GM23338 (cell line): ENCODE data around the gene KCNJ6. TPM values are rescaled to one million over a fixed set of nuclear protein-coding genes. Genes with fewer than 3 reads are reported as not detected.

Experiments
- ATAC-seq: fragments of 200-7000 bp; cut with Tn5 transposase; 3 replicates; pipeline ENCODE4 v1.9.1; 2020
- DNase-seq: peaks from one replicate; pipeline ENCODE4 v3.0.0-alpha.2; 2015; ENCODE audit warnings: low spot score
- H2AFZ ChIP-seq: fragments of 200-600 bp; sonication (generic); 2 replicates; pipeline ENCODE4 v1.8.0; 2016; ENCODE audit warnings: antibody characterized with exemption, mild to moderate bottlenecking, moderate library complexity
- H3F3A ChIP-seq: fragments of 200-600 bp; sonication (generic); replicated peaks from 2 replicates; pipeline ENCODE4 v1.8.0; 2017; ENCODE audit warnings: antibody characterized with exemption, mixed run types, low read depth
- H3K27ac ChIP-seq: fragments of 200-600 bp; sonication (generic); 2 replicates; pipeline ENCODE4 v1.6.1; 2016; ENCODE audit warnings: low read depth
- H3K27me3 ChIP-seq: fragments of 200-600 bp; sonication (generic); 2 replicates; pipeline ENCODE4 v1.8.0; 2016; ENCODE audit warnings: mild to moderate bottlenecking, mixed run types, moderate library complexity; ENCODE audit not compliant: insufficient read depth
- H3K36me3 ChIP-seq: fragments of 200-600 bp; sonication (generic); 2 replicates; pipeline ENCODE4 v1.8.0; 2016; ENCODE audit warnings: mild to moderate bottlenecking; ENCODE audit not compliant: insufficient read depth
- H3K4me1 ChIP-seq: fragments of 200-600 bp; sonication (generic); 2 replicates; pipeline ENCODE4 v1.8.0; 2016; ENCODE audit warnings: mild to moderate bottlenecking, moderate library complexity; ENCODE audit not compliant: insufficient read depth
- H3K4me2 ChIP-seq: fragments of 200-600 bp; sonication (generic); 2 replicates; pipeline ENCODE4 v1.7.1; 2017; ENCODE audit warnings: mixed run types
- H3K4me3 ChIP-seq: fragments of 200-600 bp; sonication (generic); 2 replicates; pipeline ENCODE4 v1.6.1; 2016; ENCODE audit warnings: mixed run types
- H3K79me2 ChIP-seq: fragments of 200-600 bp; sonication (generic); replicated peaks from 2 replicates; pipeline ENCODE4 v1.8.0; 2017; ENCODE audit warnings: mild to moderate bottlenecking; ENCODE audit not compliant: insufficient read depth
- H3K9me2 ChIP-seq: fragments of 200-600 bp; sonication (generic); 2 replicates; pipeline ENCODE4 v1.8.0; 2017; ENCODE audit not compliant: insufficient read depth
- H4K20me1 ChIP-seq: fragments of 200-600 bp; sonication (generic); replicated peaks from 2 replicates; pipeline ENCODE4 v1.8.0; 2017; ENCODE audit warnings: mild to moderate bottlenecking; ENCODE audit not compliant: insufficient read depth
- H3K27ac Mint-ChIP-seq: 2 replicates; pipeline ENCODE4 v1.8.0; 2020; ENCODE audit warnings: inconsistent platforms, mild to moderate bottlenecking, moderate library complexity, mixed read lengths
- H3K27me3 Mint-ChIP-seq: 3 replicates; pipeline ENCODE4 v1.8.0; 2022; ENCODE audit warnings: low read depth, mild to moderate bottlenecking, moderate library complexity, mixed read lengths, inconsistent platforms; ENCODE audit not compliant: insufficient read depth, poor library complexity
- H3K36me3 Mint-ChIP-seq: 3 replicates; pipeline ENCODE4 v1.8.0; 2021; ENCODE audit warnings: low read depth, mild to moderate bottlenecking, inconsistent platforms, moderate library complexity, mixed read lengths
- H3K4me1 Mint-ChIP-seq: 3 replicates; pipeline ENCODE4 v1.8.0; 2020; ENCODE audit warnings: mild to moderate bottlenecking, inconsistent platforms, mixed read lengths
- H3K4me3 Mint-ChIP-seq: 3 replicates; pipeline ENCODE4 v1.8.0; 2021; ENCODE audit warnings: moderate library complexity, mild to moderate bottlenecking, inconsistent platforms, mixed read lengths
- H3K9me3 Mint-ChIP-seq: 3 replicates; pipeline ENCODE4 v1.8.0; 2020; ENCODE audit warnings: moderate library complexity, mild to moderate bottlenecking, inconsistent platforms, mixed read lengths
- CREB1 ChIP-seq: fragments of 250-450 bp; sonication (Bioruptor Pico); IDR thresholded peaks from 2 replicates; pipeline ENCODE4 v1.5.0; 2020; ENCODE audit warnings: low read depth, mild to moderate bottlenecking, moderate library complexity
- EZH2phosphoT487 ChIP-seq: fragments of 200-600 bp; sonication (generic); IDR thresholded peaks from one replicate; pipeline ENCODE4 v1.8.1; 2018; ENCODE audit warnings: antibody characterized with exemption; ENCODE audit not compliant: unreplicated experiment
- POLR2AphosphoS5 ChIP-seq: IDR thresholded peaks from 2 replicates; pipeline ENCODE4 v1.6.1; 2016; ENCODE audit warnings: antibody characterized with exemption, low read depth
- STAT1 ChIP-seq: IDR thresholded peaks from one replicate; pipeline ENCODE4 v1.6.1; 2016; ENCODE audit warnings: antibody characterized with exemption; ENCODE audit not compliant: unreplicated experiment
- ZNF114 ChIP-seq: fragments of 250-450 bp; sonication (Bioruptor Pico); IDR thresholded peaks from 2 replicates; pipeline ENCODE4 v1.5.0; 2020; ENCODE audit warnings: mild to moderate bottlenecking, moderate library complexity
- polyA plus RNA-seq: library from polyadenylated mRNA; unstranded; fragments of >200 nt; fragmentation: Nextera tagmentation; extraction: Ambion mirVana; gene quantifications from 2 replicates; pipeline ENCODE4 v1.2.1, GENCODE V29; 2016
- total RNA-seq: library from RNA; depleted of rRNA; stranded (reverse); fragments of >200 nt; shearing (Covaris generic); gene quantifications from 2 replicates; pipeline ENCODE4 v1.2.3, GENCODE V29; 2014
- TF ChIP-seq, protein P1 (sequence below), 2 experiments: fragments of 200-600 bp in 1 of 2; sonication (generic) in 1 of 2; conservative IDR thresholded peaks; 2 replicates each; pipeline versions ENCODE4 v1.5.1 to v1.6.1; 2016 to 2017; ENCODE audit warnings: antibody characterized with exemption in 2 of 2, low read depth in 2 of 2, mild to moderate bottlenecking in 2 of 2, moderate library complexity in 1 of 2
- TF ChIP-seq, protein P2 (sequence below): IDR thresholded peaks from one replicate; pipeline ENCODE4 v1.6.1; 2018; ENCODE audit warnings: antibody characterized with exemption; ENCODE audit not compliant: unreplicated experiment

KCNJ6 gene
- total and polyA plus RNA-seq, 2 experiments from 2014 or later = 0.48 to 0.52 TPM

DNA sequence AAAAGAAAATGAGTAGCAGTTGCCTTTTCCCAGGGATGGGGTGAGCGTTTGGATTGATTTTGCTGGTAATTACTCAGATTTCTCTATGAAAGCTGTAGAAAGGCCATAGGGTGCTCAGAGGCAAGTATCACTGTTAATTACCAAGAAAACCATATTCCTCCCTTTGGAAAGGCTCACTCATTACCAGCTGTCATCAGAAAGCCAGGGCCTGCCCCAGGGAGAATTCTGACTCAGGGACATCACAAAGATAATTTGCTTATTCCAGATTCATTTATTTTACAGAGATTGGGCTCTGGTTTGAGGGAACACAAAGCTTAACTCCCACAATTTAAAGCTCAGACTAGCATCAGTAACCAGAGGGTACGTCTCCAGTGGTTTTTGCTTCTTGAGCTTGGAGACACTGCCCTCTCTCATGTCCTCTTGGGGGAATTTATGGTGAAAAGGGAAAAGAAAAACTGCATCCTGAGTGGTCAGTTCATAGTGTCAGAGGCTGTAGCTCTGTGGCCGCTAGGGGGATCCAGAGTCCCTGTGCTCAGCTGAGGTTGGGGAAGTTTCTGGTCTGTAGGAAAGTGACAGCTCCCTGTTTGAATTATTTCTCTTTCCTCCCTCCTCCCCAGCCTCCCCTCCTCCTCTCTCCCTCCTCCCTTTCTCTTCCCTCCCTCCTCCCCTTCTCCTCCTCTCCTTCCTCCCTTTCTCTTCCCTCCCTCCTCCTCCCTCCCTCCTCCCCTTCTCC, 204.3 kb downstream of the KCNJ6 start:
- H3K79me2 ChIP-seq = no peaks in the 10 kb centered on the region
- TF ChIP-seq, protein P1, sequence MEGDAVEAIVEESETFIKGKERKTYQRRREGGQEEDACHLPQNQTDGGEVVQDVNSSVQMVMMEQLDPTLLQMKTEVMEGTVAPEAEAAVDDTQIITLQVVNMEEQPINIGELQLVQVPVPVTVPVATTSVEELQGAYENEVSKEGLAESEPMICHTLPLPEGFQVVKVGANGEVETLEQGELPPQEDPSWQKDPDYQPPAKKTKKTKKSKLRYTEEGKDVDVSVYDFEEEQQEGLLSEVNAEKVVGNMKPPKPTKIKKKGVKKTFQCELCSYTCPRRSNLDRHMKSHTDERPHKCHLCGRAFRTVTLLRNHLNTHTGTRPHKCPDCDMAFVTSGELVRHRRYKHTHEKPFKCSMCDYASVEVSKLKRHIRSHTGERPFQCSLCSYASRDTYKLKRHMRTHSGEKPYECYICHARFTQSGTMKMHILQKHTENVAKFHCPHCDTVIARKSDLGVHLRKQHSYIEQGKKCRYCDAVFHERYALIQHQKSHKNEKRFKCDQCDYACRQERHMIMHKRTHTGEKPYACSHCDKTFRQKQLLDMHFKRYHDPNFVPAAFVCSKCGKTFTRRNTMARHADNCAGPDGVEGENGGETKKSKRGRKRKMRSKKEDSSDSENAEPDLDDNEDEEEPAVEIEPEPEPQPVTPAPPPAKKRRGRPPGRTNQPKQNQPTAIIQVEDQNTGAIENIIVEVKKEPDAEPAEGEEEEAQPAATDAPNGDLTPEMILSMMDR (conservative IDR thresholded peaks at IDR 0.05; ENCODE audit: low read depth in 2 of 2) = peak; percentile 82 to 90
- no peak for TF ChIP-seq EZH2phosphoT487
- H3K36me3 Mint-ChIP-seq = no peaks in the 10 kb centered on the region
- H3K4me3 Mint-ChIP-seq = no peak overlapping the region
- H3K36me3 ChIP-seq = no peaks in the 10 kb centered on the region
- no peak overlapping the region for H3K4me3 ChIP-seq
- no peaks in the 10 kb centered on the region for H3K9me3 Mint-ChIP-seq
- 0 out of 2 replicates have a peak, but pooled peaks cover 14% of the 10 kb centered on the region for H3K9me2 ChIP-seq
- H3K4me1 ChIP-seq = no peaks in the 10 kb centered on the region
- peak; percentile 97 for ATAC-seq
- H3F3A ChIP-seq = no peaks in the 10 kb centered on the region
- no peak overlapping the region for H3K4me2 ChIP-seq
- no peaks in the 10 kb centered on the region for H4K20me1 ChIP-seq
- peaks cover 4% of the 10 kb centered on the region; the same call in 2 of the 3 replicates for H3K4me1 Mint-ChIP-seq
- 0 out of 2 replicates have a peak overlapping the region, but pooled peaks have one; percentile 7 for H2AFZ ChIP-seq
- no peak overlapping the region for H3K27ac Mint-ChIP-seq
- peak; percentile 88 for DNase-seq
- no peaks in the 10 kb centered on the region for H3K27me3 Mint-ChIP-seq
- no peak overlapping the region for H3K27ac ChIP-seq
- H3K27me3 ChIP-seq = no peaks in the 10 kb centered on the region

DNA sequence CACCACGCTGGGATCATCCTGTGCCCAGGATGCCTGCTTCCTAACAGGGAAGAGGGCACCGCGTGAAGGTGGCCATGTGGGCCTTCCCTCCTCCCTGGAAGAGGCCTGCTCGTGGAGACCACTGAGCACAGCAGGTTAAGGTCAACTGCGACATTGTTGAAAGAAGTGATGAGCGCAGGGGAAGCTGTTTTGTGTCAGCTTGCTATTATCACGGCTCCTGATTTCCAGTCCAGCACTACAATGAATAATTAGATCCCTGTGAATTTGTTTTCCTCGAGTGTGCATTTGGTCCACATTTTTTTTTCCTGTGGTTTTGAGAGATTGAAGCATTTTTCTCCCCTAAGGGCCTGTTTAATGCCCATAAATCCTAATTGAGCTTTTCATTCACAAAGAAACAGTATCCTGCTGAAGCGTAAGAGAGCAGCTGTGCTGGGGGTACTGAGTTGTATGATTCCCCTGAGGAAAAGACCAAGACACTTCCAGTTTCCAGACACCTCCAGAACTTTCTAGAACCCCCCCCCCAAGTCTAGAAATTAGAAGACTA, 204.9 kb downstream of the KCNJ6 start:
- Histone ChIP-seq H2AFZ (0 out of 2 replicates have a peak overlapping the region, but pooled peaks have one; percentile 26), H3K27me3 (no peaks in the 10 kb centered on the region), H3K4me3 (no peak overlapping the region), H3F3A (no peaks in the 10 kb centered on the region), H4K20me1 (no peaks in the 10 kb centered on the region), H3K4me1 (no peaks in the 10 kb centered on the region), H3K4me2 (no peak overlapping the region), H3K9me2 (0 out of 2 replicates have a peak, but pooled peaks cover 8% of the 10 kb centered on the region), H3K79me2 (no peaks in the 10 kb centered on the region), H3K36me3 (no peaks in the 10 kb centered on the region), H3K27ac (no peak overlapping the region)
- no peaks in the 10 kb centered on the region for H3K27me3 Mint-ChIP-seq
- H3K4me1 Mint-ChIP-seq = peaks cover 4% of the 10 kb centered on the region; the same call in 2 of the 3 replicates
- H3K36me3 Mint-ChIP-seq = no peaks in the 10 kb centered on the region
- H3K27ac Mint-ChIP-seq = no peak overlapping the region
- no peaks in the 10 kb centered on the region for H3K9me3 Mint-ChIP-seq
- ATAC-seq (no peak; the same call in 2 of the 3 replicates), DNase-seq (no peak)
- no peak overlapping the region for H3K4me3 Mint-ChIP-seq
- no peak for TF ChIP-seq POLR2AphosphoS5
- TF ChIP-seq EZH2phosphoT487 = no peak
- TF ChIP-seq STAT1 = no peak
- TF ChIP-seq, protein P1 (conservative IDR thresholded peaks at IDR 0.05; ENCODE audit: low read depth in 2 of 2) = no peak
- TF ChIP-seq ZNF114 = no peak
- TF ChIP-seq, protein P2, sequence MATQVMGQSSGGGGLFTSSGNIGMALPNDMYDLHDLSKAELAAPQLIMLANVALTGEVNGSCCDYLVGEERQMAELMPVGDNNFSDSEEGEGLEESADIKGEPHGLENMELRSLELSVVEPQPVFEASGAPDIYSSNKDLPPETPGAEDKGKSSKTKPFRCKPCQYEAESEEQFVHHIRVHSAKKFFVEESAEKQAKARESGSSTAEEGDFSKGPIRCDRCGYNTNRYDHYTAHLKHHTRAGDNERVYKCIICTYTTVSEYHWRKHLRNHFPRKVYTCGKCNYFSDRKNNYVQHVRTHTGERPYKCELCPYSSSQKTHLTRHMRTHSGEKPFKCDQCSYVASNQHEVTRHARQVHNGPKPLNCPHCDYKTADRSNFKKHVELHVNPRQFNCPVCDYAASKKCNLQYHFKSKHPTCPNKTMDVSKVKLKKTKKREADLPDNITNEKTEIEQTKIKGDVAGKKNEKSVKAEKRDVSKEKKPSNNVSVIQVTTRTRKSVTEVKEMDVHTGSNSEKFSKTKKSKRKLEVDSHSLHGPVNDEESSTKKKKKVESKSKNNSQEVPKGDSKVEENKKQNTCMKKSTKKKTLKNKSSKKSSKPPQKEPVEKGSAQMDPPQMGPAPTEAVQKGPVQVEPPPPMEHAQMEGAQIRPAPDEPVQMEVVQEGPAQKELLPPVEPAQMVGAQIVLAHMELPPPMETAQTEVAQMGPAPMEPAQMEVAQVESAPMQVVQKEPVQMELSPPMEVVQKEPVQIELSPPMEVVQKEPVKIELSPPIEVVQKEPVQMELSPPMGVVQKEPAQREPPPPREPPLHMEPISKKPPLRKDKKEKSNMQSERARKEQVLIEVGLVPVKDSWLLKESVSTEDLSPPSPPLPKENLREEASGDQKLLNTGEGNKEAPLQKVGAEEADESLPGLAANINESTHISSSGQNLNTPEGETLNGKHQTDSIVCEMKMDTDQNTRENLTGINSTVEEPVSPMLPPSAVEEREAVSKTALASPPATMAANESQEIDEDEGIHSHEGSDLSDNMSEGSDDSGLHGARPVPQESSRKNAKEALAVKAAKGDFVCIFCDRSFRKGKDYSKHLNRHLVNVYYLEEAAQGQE = no peak
- no peak for TF ChIP-seq CREB1 (CRISPR knock-in tag)
